ENCODE measurements around the gene TRIM66. TPM values are rescaled to one million over a fixed set of nuclear protein-coding genes. Genes with fewer than 3 reads are reported as not detected.

Gene TRIM66
- total RNA-seq, 1 donor from 2014 or later: 10.5 TPM

DNA sequence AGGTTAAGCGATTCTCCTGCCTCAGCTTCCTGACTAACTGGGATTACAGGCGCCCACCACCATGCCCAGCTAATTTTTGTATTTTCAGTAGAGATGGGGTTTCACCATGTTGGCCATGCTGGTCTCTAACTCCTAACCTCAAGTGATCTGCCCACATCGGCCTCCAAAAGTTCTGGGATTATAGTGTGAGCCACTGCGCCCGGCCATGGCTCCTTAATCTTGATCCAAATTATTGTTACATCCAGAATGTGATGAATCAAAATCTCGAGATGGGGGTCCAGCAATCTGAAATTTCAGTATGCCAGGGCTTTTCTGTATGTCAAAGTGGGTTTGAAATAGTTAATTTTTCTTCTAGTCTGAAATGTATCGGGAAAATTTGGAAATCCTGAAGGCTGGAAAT, 3.9 kb upstream of the TRIM66 start:
- no peak for DNase-seq (ENCODE audit: low read depth)
- TF ChIP-seq, protein P1, sequence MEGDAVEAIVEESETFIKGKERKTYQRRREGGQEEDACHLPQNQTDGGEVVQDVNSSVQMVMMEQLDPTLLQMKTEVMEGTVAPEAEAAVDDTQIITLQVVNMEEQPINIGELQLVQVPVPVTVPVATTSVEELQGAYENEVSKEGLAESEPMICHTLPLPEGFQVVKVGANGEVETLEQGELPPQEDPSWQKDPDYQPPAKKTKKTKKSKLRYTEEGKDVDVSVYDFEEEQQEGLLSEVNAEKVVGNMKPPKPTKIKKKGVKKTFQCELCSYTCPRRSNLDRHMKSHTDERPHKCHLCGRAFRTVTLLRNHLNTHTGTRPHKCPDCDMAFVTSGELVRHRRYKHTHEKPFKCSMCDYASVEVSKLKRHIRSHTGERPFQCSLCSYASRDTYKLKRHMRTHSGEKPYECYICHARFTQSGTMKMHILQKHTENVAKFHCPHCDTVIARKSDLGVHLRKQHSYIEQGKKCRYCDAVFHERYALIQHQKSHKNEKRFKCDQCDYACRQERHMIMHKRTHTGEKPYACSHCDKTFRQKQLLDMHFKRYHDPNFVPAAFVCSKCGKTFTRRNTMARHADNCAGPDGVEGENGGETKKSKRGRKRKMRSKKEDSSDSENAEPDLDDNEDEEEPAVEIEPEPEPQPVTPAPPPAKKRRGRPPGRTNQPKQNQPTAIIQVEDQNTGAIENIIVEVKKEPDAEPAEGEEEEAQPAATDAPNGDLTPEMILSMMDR (conservative IDR thresholded peaks at IDR 0.05; ENCODE audit: low read depth, low read length): no peak
- no peak overlapping the region for H3K4me3 ChIP-seq (ENCODE audit: low read depth, low read length)

DNA sequence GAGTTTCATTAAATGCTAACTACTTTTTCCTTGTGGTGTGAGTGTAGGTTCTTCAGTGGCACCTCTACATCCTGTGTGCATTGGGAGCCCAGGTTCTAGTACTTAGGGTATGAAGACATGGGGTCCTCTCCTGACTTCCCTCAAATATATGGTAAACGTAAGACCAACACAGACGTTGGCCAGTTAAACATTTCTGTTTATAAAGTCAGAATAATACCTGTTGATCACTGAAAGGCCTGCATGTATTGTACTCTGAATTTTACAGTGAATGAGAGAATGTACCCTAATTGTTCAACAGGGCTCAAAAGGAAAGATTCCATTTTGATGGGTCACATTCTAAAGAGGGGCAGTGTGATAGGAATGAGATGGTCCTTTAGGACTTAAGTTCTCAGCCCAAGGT, 3.4 kb upstream of the TRIM66 start:
- no peak overlapping the region for H3K4me3 ChIP-seq (ENCODE audit: low read depth, low read length)

GRCh38 chr11:8685306-8685705, 2.8 kb upstream of the TRIM66 start:
- H3K4me3 ChIP-seq (ENCODE audit: low read depth, low read length): no peak overlapping the region
- TF ChIP-seq, protein P1 (conservative IDR thresholded peaks at IDR 0.05; ENCODE audit: low read depth, low read length): no peak
- no peak for DNase-seq (ENCODE audit: low read depth)

More for the DNA sequence above, 3.4 kb upstream of the TRIM66 start:
- DNase-seq (ENCODE audit: low read depth): no peak
- TF ChIP-seq, protein P1 (conservative IDR thresholded peaks at IDR 0.05; ENCODE audit: low read depth, low read length): no peak

- H3K4me3 ChIP-seq (ENCODE audit: low read depth, low read length): peak overlapping the region; percentile 98
- DNase-seq (ENCODE audit: low read depth): no peak
- TF ChIP-seq, protein P1 (conservative IDR thresholded peaks at IDR 0.05; ENCODE audit: low read depth, low read length): no peak
These were observed 2.3 kb upstream of the TRIM66 start for GRCh38 chr11:8684600-8685290.

- peak overlapping the region; percentile 98 for H3K4me3 ChIP-seq (ENCODE audit: low read depth, low read length)
- TF ChIP-seq, protein P1 (conservative IDR thresholded peaks at IDR 0.05; ENCODE audit: low read depth, low read length): no peak
- no peak for DNase-seq (ENCODE audit: low read depth)
These were observed 796 bp upstream of the TRIM66 start for GRCh38 chr11:8683115-8683807.

- H3K4me3 ChIP-seq (ENCODE audit: low read depth, low read length): peak overlapping the region; percentile 98
- no peak for DNase-seq (ENCODE audit: low read depth)
- TF ChIP-seq, protein P1 (conservative IDR thresholded peaks at IDR 0.05; ENCODE audit: low read depth, low read length): no peak
These were observed 595 bp downstream of the TRIM66 start for GRCh38 chr11:8681837-8682302.
